Ascending aorta (tissue), 2 donors: ENCODE results near the gene SKA2. TPM values are rescaled to one million over a fixed set of nuclear protein-coding genes. Genes with fewer than 3 reads are reported as not detected.
A peak's percentile ranks its signal among the peaks of the same experiment; 100 is the strongest.

ENCODE experiments used
- DNase-seq, 2 donors: peaks; one replicate each; pipeline ENCODE4 v3.0.0-alpha.2; 2019; ENCODE audit warnings: low spot score in 2 of 2
- H3K27ac ChIP-seq, 2 donors: fragments of 200-600 bp; sonication (generic); one replicate each; pipeline ENCODE4 v1.5.1; 2016 to 2017; ENCODE audit warnings: mild to moderate bottlenecking in 1 of 2
- H3K27me3 ChIP-seq: fragments of 200-600 bp; sonication (generic); one replicate; pipeline ENCODE4 v1.5.1; 2017
- H3K36me3 ChIP-seq, 2 donors: fragments of 200-600 bp; sonication (generic); one replicate each; pipeline ENCODE4 v1.5.1; 2016
- H3K4me1 ChIP-seq, 2 donors: fragments of 200-600 bp; sonication (generic); one replicate each; pipeline ENCODE4 v1.5.1; 2016 to 2017; ENCODE audit warnings: mild to moderate bottlenecking in 1 of 2
- H3K4me3 ChIP-seq, 2 donors: fragments of 200-600 bp; sonication (generic); one replicate each; pipeline ENCODE4 v1.5.1; 2016 to 2017; ENCODE audit warnings: mild to moderate bottlenecking in 1 of 2
- H3K9me3 ChIP-seq, 2 donors: fragments of 200-600 bp; sonication (generic); one replicate each; pipeline ENCODE4 v1.5.1; 2016
- CTCF ChIP-seq, 3 experiments: fragments of 200-600 bp in 2 of 3; fragments of 450-650 bp in 1 of 3; sonication (generic) in 2 of 3; IDR thresholded peaks; one replicate each; pipeline ENCODE4 v1.5.1; 2016 to 2019; ENCODE audit warnings: antibody characterized with exemption in 3 of 3, mild to moderate bottlenecking in 1 of 3, moderate library complexity in 1 of 3
- intact Hi-C: fragments of 100-400 bp; cut with DNase I; formaldehyde crosslinking; loops from one replicate; pipeline ENCODE4 v1.15.1; 2023
- total RNA-seq: library from RNA; depleted of rRNA; stranded (reverse); fragments of >200 nt; gene quantifications from one replicate; pipeline ENCODE4 v1.1.0, GENCODE V29; 2016

The SKA2 gene
- 15.4 TPM for total RNA-seq

GRCh38 chr17:59154721-59155438 is at the start of gene SKA2:
Gene SKA2, minus strand, starts transcription at chr17:59155186. Its CDS starts 23 bp downstream, at chr17:59155163.
- Histone ChIP-seq H3K27ac (peak within 1 kb of the TSS; percentile 84 to 87), H3K4me3 (peak within 1 kb of the TSS; percentile 89 to 92), H3K27me3 (no peaks in the 10 kb centered on the region), H3K36me3 (no peaks in the 10 kb centered on the region), H3K4me1 (peaks cover 0 to 22% of the 10 kb centered on the region in 2 donors), H3K9me3 (no peaks in the 10 kb centered on the region)
- DNase-seq, result peak in 1 of 2 donors; percentile 94
- no peak for TF ChIP-seq CTCF (IDR thresholded peaks at IDR 0.05)
- intact Hi-C loops, result loop anchor here (1.0 kb wide), 2 partner anchors 49 to 637 kb away; partner anchors contain the start of gene TRIM37

- Histone ChIP-seq H3K27me3 (no peaks in the 10 kb centered on the region), H3K4me3 (no peak overlapping the region), H3K4me1 (no peaks in the 10 kb centered on the region)
Measured at GRCh38 chr17:59202320-59202719, 47.3 kb upstream of the SKA2 start.

GRCh38 chr17:59199398-59199797 is 44.4 kb upstream of the SKA2 start:
- no peaks in the 10 kb centered on the region for H3K27me3 ChIP-seq
- intact Hi-C loops, result no loop called here
- no peak overlapping the region for H3K4me3 ChIP-seq
- H3K4me1 ChIP-seq, result no peaks in the 10 kb centered on the region
- TF ChIP-seq CTCF (IDR thresholded peaks at IDR 0.05), result no peak
- no peak overlapping the region for H3K27ac ChIP-seq
- H3K36me3 ChIP-seq, result no peaks in the 10 kb centered on the region
- DNase-seq, result no peak
- no peaks in the 10 kb centered on the region for H3K9me3 ChIP-seq

More at GRCh38 chr17:59202320-59202719, 47.3 kb upstream of the SKA2 start:
- intact Hi-C loops, result no loop called here
- no peak for DNase-seq
- TF ChIP-seq CTCF (IDR thresholded peaks at IDR 0.05), result no peak
- Histone ChIP-seq H3K36me3 (no peaks in the 10 kb centered on the region), H3K27ac (no peak overlapping the region), H3K9me3 (no peaks in the 10 kb centered on the region)

- TF ChIP-seq CTCF (IDR thresholded peaks at IDR 0.05), result no peak
Measured at GRCh38 chr17:59193336-59193862, 38.4 kb upstream of the SKA2 start.

GRCh38 chr17:59190806-59191205 is 35.8 kb upstream of the SKA2 start:
- intact Hi-C loops, result no loop called here
- no peak overlapping the region for H3K27ac ChIP-seq
- no peaks in the 10 kb centered on the region for H3K36me3 ChIP-seq
- DNase-seq, result no peak
- no peak for TF ChIP-seq CTCF (IDR thresholded peaks at IDR 0.05)
- H3K27me3 ChIP-seq, result no peaks in the 10 kb centered on the region
- H3K4me1 ChIP-seq, result no peaks in the 10 kb centered on the region
- no peaks in the 10 kb centered on the region for H3K9me3 ChIP-seq
- no peak overlapping the region for H3K4me3 ChIP-seq

More at GRCh38 chr17:59193336-59193862, 38.4 kb upstream of the SKA2 start:
- no peaks in the 10 kb centered on the region for H3K4me1 ChIP-seq
- no peak overlapping the region for H3K27ac ChIP-seq
- H3K4me3 ChIP-seq, result no peak overlapping the region
- no peak for DNase-seq
- H3K27me3 ChIP-seq, result no peaks in the 10 kb centered on the region
- no peaks in the 10 kb centered on the region for H3K9me3 ChIP-seq
- intact Hi-C loops, result no loop called here
- H3K36me3 ChIP-seq, result no peaks in the 10 kb centered on the region
